GM13977 (cell line): Measurements from ENCODE around the gene SHISAL2A.

ENCODE experiments used
- DNase-seq: peaks from one replicate; pipeline ENCODE4 v3.0.0; 2012; ENCODE audit warnings: low spot score
- CTCF ChIP-seq: IDR thresholded peaks from 2 replicates; pipeline ENCODE4 v1.5.1; 2012; ENCODE audit warnings: mild to moderate bottlenecking, control low read depth; ENCODE audit not compliant: insufficient read depth; ENCODE audit errors: extremely low read depth, missing control alignments
- in situ Hi-C: fragments of 300-500 bp; cut with MboI; formaldehyde crosslinking; loops from one replicate; pipeline ENCODE4 v1.12.0; 2022; ENCODE audit warnings: low sequenced_read_pairs, low pct_unique_long_range_greater_than_20kb, mixed read lengths, inconsistent platforms; ENCODE audit not compliant: unreplicated experiment

Gene SHISAL2A

DNA sequence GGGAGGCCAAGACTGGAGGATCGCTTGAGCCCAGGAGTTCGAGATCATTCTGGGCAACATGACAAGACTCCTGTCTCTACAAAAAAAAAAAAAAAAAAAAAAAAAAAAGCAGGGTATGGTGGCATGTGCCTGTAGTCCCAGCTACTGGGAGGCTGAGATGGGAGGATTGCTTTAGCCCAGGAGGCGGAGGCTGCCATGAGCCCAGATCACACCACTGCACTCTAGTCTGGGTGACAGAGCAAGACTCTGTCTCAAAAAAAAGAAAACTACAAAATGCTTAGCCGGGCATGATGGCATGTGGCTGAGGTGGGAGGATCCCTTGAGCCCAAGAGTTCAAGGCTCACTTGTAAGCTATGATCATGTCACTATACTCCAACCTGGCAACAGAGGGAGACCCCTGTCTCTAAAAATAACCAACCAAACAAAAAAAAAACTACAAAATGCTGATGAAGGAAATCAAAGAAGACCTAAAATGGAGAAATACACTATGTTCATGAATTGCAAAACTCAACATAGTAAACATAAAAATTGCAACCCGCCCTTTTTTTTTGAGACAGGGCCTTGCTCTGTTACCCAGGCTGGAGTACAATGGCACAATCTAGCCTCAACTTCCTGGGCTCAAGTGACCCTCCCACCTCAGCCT lies 20.4 kb downstream of the SHISAL2A start:
- DNase-seq, result no peak
- in situ Hi-C loops, result no loop called here
- no peak for TF ChIP-seq CTCF

DNA sequence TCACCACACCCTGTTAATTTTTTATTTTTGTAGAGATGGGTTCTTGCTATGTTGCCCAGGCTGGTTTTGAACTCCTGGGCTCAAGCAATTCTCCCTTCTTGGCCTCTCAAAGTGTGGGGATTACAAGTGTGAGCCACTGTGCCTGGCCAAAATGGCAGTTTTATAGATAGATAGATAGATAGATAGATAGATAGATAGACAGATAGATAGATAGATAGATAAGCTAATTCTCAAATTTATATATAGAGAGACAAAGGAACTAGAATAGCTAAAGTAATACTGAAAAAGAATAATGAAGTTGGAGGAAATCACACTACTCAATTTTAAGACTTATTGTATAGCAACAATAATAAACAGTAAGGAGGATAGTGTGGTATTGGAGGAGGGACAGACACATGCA lies 21.1 kb downstream of the SHISAL2A start:
- no peak for DNase-seq
- in situ Hi-C loops, result no loop called here
- no peak for TF ChIP-seq CTCF

- DNase-seq, result no peak
- no peak for TF ChIP-seq CTCF
- in situ Hi-C loops, result no loop called here
These were observed 24.7 kb downstream of the SHISAL2A start for GRCh38 chr1:52657702-52658101.

- in situ Hi-C loops, result no loop called here
- DNase-seq, result no peak
- TF ChIP-seq CTCF, result no peak
These were observed 25.8 kb downstream of the SHISAL2A start for GRCh38 chr1:52658795-52659194.

DNA sequence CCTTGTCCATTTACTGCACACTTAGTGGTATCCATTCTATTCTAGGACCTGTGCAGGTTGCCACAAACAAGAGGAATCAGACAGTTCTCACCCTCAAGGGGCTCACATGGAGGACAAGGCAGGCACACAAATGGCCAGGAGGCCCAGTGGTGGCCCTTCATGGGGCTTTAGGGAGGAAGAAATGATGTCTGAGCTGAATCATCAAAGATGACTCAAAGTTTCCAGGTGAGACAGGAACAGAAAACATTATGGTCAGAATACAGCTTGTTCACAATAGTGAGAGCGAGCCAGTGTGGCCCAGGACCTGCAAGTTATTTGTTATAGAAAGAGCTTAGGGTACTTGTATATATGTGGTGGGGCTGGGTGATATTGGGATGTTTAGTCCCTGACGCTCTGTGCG lies 26.4 kb downstream of the SHISAL2A start:
- in situ Hi-C loops, result no loop called here
- DNase-seq, result peak; percentile 65
- no peak for TF ChIP-seq CTCF

GRCh38 chr1:52659851-52660596 lies 27.1 kb downstream of the SHISAL2A start:
- in situ Hi-C loops, result no loop called here
- no peak for TF ChIP-seq CTCF
- no peak for DNase-seq
